Stimulated activated CD8-positive, alpha-beta memory T cell treated with anti-CD3 and anti-CD28 coated beads, Interleukin-15, amount 100 ng/mL, for 4 hours (primary cell): Measurements from ENCODE around the gene KCNIP3.

Experiments used
- DNase-seq, 2 donors: peaks; one replicate each; pipeline ENCODE4 v3.0.0-alpha.2; 2020; ENCODE audit warnings: low read depth in 2 of 2

The KCNIP3 gene

GRCh38 chr2:95294579-95295250, 2.4 kb upstream of the KCNIP3 start:
- DNase-seq = no peak

DNA sequence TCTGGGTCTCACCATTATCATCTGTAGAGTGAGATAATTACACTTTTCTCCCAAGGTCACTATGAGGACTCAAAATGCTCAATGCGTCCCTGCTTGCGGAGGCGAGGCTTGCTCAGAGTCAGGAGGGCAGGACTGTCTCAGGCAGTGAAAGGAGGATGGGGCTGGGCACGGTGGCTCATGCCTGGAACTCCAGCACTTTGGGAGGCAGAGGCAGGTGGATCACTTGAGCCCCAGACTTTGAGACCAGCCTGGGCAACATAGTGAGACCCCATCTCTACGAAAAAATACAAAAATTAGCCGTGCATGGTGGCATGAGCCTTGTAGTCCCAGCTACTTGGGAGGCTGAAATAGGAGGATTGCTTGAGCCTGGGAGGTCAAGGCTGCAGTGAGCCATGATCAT, 1.8 kb upstream of the KCNIP3 start:
- DNase-seq = no peak

GRCh38 chr2:95296011-95296410, 1.1 kb upstream of the KCNIP3 start:
- DNase-seq = no peak

DNA sequence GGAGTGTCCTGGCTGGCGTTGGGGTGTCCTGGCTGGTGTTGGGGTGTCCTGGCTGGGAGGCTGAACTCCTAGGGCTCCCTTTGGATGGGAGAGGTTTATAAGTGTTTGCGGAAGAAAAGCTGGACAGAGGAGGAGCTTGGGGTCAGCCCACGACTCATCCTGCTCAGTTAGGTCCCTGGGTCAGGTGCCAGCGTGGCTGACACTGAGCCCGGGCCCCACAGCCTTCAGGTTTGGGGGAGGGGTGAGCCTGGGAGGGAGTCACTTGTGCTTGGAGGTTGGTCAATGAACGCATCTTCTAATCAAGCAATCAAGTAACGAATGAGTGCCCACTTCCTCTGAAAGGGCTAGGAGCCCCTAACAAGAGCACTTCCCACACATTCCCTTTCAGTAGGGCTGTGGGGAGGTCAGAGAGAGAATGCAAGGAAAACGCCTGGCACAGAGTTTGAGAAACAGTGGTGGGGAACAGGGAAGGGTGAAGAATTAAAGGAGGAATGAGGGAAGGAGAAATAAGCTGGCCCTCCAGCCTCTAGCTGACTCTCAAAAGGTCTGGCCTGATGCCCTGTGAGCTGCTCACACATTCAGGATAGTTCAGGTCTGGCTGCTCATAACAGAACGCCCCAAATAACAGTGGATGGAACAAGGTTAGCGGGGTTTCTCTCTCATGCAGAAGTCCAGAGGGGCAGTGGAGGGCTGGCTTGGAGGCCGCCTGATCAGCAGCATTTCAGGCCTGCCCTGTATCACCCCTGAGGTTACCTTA, 670 bp downstream of the KCNIP3 start:
- DNase-seq = no peak

DNA sequence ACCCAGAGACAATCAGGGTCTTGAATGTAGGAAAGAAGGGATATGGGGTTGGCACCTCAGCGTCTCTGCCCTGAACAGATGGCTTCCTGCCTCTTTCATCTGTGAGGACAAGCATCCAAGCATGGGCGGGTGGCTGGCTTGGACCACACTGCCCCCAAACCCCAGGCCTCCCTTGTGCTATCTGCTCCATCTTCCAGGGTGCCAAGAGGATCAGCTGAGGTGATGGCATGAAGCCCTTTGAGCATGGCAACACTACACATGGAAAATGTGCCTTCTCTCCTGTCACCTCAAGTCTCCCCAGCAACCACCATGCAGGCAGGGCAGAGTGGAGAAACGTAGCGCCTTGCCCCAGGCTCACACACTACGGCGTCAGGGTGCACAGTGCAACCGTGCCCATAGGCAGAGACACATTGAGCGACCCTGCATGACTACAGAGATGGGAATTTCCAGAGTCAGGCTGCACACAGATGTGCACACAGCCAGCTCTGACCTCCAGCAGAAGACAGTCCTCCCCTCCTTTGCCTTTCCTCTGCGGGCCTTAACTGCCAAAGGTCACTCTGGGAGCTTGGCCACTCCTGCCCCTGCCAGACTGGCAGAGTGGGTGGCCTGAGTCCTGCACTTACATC, 1.5 kb downstream of the KCNIP3 start:
- no peak for DNase-seq

- no peak for DNase-seq
These were observed 2.8 kb downstream of the KCNIP3 start for GRCh38 chr2:95299961-95300360.

DNA sequence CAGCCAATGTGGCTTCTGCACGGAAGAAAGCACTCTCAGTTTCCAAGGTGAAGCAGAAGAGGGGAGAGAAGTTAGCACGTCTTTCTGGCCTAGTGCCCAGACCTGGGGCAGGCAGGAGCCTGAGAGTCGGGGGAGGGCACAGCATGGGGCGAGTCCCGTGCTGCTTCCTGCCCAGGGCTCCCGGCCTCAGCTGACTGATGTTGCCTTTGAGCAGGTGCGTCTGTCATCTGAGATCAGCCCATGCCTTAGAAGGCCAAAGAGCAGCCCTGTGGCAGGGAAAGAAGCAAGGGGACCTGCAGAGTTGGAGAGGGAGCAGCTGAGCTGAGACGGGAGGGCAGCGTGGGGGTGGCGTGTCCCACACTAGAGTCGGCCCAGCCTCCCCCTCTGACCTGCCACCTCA, 3.3 kb downstream of the KCNIP3 start:
- DNase-seq = no peak

- no peak for DNase-seq
These were observed 4.0 kb downstream of the KCNIP3 start for GRCh38 chr2:95301186-95301585.

DNA sequence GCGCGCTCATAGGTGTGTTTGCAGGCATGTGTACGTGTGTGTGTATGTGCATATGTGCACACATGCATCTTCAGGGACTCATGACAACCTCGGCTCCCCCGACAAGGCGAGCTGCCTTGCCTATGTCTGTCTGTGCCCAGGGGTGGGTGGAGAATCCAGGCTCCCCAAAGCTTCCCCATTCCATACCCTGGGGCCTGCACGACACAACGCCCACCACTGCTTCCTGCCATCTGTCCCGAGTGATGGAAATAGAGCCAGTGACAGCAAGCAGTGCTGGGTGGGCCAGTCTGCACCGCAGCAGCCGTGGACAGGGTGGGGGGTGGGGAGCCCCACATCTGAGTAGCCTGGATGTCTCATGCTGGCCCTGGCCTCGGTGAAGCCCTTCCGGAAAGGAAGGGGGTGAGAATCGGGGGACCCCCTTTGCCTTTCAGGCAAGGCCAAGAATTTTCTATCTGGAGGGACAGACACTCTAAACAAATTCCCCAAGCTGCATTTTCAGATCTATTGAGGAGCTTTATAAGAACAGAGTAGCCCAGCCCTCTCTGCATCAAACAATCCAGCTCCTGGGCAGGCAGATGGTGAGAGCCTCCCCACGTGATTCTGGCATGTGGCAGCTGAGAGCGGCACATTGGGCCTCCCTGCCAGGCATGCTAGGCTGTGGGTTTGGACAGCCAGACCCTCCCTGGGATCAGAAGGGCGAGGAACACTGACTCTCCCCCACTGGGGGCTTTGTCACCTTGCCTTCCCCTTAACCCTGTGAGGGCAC, 4.9 kb downstream of the KCNIP3 start:
- DNase-seq = no peak

- DNase-seq = no peak
These were observed 6.2 kb downstream of the KCNIP3 start for GRCh38 chr2:95303191-95303919.

DNA sequence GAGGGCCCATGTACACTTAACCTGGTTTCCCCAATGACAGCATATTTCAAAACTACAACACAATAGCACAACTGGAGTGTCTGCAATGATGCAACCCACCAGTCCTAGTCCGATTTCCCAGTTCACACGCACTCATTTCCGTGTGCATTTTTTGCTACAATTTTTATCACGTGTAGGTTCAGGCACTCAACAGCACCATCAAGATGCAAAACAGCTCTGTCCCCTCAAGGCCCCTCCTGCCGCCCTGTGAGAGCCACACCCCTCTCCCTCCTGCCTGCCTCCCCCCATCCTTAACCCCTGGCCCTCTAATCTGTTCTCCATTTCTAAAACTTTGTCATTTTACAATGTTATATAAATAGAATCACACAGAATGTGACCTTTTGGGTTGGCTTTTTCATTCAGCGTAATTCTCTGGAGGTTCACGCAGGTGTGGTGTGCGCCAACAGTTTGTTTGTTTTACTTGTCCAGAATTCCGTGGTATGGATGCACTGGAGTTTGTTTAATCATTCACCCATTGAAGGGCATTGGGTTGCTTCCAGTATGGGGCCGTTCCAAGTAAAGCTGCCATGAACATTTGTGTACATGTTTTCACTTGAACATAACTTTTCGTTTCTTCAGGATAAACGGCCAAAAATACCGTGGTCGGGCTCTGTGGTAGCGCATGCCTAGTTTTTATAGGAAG, 8.4 kb downstream of the KCNIP3 start:
- DNase-seq = no peak

DNA sequence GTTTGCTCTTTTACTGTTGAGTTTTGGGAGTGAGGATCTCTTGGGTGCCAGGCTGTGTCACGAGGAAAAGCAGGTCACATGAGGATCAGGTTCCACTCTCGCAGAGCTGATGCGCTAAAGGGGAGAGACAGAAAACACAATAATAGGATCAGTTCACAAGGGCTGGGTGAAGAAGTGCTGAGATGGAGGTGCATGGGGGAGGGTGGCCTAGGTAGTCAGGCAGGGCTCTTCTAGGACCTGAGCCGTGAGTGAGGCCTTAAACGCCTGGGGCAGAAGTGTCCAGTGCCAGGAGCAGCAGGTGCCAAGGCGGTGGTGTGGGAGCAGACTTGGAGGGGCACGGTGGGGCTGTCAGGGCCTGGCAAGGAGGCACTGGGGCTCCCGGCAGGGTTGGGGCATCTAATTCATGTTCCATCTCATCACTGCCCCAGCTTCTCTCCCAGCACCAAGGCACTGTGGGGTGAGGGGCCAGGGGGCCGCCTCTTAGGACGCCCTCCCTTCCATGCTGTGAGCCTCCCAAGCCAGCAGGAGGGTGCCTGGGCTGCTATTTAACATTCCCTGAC, 9.3 kb downstream of the KCNIP3 start:
- no peak for DNase-seq

- DNase-seq = no peak
These were observed 9.9 kb downstream of the KCNIP3 start for GRCh38 chr2:95307036-95307435.

DNA sequence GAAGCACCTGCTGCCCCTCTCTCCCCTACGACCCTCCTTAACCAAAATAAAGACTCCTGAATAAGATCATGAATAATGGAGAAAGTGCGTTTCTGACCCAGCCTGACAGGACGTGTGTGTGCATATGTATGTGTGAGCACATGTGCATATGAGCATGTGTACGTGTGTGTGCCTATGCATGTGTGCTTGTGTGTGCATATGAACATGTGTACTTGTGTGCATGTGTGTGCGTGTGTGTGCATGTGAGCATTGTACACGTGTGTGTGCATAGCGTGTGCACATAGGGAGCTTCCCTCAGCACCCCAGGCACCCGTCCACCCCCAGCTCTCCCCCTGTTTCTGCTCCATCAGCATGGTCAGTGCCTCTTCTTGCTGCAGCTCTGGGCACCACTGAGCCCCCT, 10.7 kb downstream of the KCNIP3 start:
- no peak for DNase-seq

DNA sequence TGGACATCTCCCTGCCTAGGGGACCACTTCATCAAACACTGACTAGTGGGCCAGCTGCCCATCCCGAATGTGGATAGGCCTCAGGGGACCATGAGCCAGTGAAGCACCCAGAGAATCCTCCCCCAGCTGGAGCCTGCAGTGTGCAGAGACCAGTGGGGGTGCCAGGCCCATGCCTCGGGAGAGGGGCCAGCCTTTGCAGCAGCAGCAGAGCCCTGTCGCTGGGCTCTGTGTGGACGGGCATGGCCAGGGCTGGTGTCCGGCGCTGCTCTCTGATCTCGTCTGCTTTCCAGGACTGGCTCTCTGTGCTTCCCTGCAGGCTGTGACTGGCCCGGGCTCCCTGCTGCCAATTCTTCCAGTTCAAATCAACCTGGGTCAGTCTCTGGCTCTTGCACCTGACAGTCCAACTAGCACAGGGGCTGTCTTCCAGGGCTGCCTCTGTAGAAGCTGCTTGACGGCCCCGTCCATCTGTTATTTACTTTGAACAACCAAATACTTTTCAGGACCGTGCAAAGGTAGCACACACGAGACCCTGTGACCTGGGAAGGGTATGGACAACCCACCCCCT, 11.4 kb downstream of the KCNIP3 start:
- no peak for DNase-seq

GRCh38 chr2:95309599-95309998, 12.5 kb downstream of the KCNIP3 start:
- DNase-seq = no peak

DNA sequence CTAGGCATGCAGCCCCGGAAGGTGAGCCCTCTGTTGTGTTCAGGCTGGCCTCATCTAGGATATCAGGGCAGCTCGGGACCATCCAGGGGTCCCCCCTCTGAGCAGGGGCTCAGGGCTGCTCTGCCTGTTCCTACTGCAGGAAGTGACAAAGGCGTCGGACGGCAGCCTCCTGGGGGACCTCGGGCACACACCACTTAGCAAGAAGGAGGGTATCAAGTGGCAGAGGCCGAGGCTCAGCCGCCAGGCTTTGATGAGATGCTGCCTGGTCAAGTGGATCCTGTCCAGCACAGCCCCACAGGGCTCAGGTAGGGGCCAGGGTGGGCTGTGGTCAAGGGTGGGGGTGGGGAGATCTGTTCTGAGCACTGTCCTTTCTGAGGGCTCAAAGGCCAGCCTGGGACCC, 13.1 kb downstream of the KCNIP3 start:
- DNase-seq = no peak

- no peak for DNase-seq
These were observed 13.5 kb downstream of the KCNIP3 start for GRCh38 chr2:95310651-95311050.

DNA sequence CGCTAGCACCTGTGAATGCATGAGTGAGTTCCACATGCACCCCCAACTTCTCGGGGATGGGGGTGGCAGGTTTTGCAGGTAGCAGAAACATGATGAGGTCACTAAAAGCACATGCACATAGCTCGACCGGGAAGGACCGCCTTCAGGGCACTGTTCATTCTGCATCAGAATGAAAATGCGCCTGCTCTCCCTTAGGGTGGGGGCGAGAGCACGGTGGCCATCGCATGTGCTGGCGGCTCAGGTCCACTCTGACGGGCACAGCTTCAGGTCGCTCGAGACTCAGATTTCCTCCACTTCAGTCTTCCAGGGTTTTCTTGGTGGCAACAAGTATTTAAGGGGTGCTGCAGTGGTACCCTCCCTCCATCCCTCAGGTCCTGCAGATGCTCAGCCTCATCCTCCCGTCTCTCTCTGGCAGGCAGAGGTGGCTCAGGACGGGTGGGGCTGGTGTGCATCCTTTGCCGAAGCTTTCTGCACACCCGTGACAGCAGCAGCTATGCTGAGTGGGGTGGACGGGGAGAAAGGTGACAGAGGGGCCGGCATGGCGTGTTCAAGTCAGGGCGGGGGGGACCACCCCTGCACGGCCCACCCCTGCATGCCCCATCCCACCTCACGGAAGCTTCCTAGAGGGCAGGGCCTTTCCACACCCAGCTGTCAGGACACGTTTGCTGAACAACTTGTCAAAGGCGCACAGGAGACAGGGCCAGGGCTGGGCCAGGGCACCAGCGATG, 14.8 kb downstream of the KCNIP3 start:
- DNase-seq = no peak
